Activated T-cell treated with anti-CD3 and anti-CD28 coated beads, Interleukin-2, amount 50 U/mL, for 72 hours (primary cell): Measurements from ENCODE around the gene TMEM38A. TPM values are rescaled to one million over a fixed set of nuclear protein-coding genes. Genes with fewer than 3 reads are reported as not detected.
"Not testable (repeated sequence)": the region's sequence is repeated elsewhere in the genome, so short reads cannot be mapped to it uniquely, and the experiment has no call there.

Experiments used
- ATAC-seq, 2 donors: fragments of 150-1000 bp; cut with Tn5 transposase; replicated peaks in 1 of 2; 2 replicates each; pipeline ENCODE4 v1.10.0; 2021; ENCODE audit warnings: moderate library complexity in 2 of 2, mild to moderate bottlenecking in 1 of 2
- DNase-seq, 2 donors: peaks; one replicate each; pipeline ENCODE4 v3.0.0; 2021 to 2022; ENCODE audit warnings: mixed read lengths in 1 of 2
- H3K27ac Mint-ChIP-seq: one replicate; pipeline ENCODE4 v1.8.0; 2022; ENCODE audit warnings: mild to moderate bottlenecking, moderate library complexity, mixed read lengths
- H3K27me3 Mint-ChIP-seq: one replicate; pipeline ENCODE4 v1.8.0; 2022; ENCODE audit warnings: low read depth, mixed read lengths
- H3K36me3 Mint-ChIP-seq, 2 donors: one replicate each; pipeline ENCODE4 v1.8.0; 2022; ENCODE audit warnings: mixed read lengths in 2 of 2, mild to moderate bottlenecking in 1 of 2; ENCODE audit not compliant: insufficient read depth in 2 of 2
- H3K4me1 Mint-ChIP-seq: one replicate; pipeline ENCODE4 v1.8.0; 2022; ENCODE audit warnings: low read depth, mixed read lengths
- H3K4me3 Mint-ChIP-seq, 2 donors: one replicate each; pipeline ENCODE4 v1.8.0; 2022; ENCODE audit warnings: mild to moderate bottlenecking in 2 of 2, mixed read lengths in 2 of 2, moderate library complexity in 2 of 2
- H3K9me3 Mint-ChIP-seq, 2 donors: one replicate each; pipeline ENCODE4 v1.8.0; 2022; ENCODE audit warnings: mixed read lengths in 2 of 2
- total RNA-seq, 2 donors: library from RNA; stranded (reverse); gene quantifications; one replicate each; pipeline ENCODE4 v1.2.3, GENCODE V29; 2022

Gene TMEM38A
- total RNA-seq, 2 donors from 2014 or later = 1.6 to 2.6 TPM

GRCh38 chr19:16670291-16670690 lies 9.4 kb downstream of the TMEM38A start:
- H3K27me3 Mint-ChIP-seq = no peaks in the 10 kb centered on the region

GRCh38 chr19:16671652-16672274 lies 10.8 kb downstream of the TMEM38A start:
- Mint-ChIP-seq H3K4me1 (no peaks in the 10 kb centered on the region), H3K27me3 (no peaks in the 10 kb centered on the region), H3K4me3 (no peak overlapping the region), H3K9me3 (no peaks in the 10 kb centered on the region), H3K36me3 (no peaks in the 10 kb centered on the region), H3K27ac (no peak overlapping the region)
- ATAC-seq (no peak), DNase-seq (no peak)

More at GRCh38 chr19:16670291-16670690, 9.4 kb downstream of the TMEM38A start:
- H3K36me3 Mint-ChIP-seq = no peaks in the 10 kb centered on the region
- ATAC-seq = no peak
- DNase-seq = no peak
- H3K27ac Mint-ChIP-seq = no peak overlapping the region
- no peaks in the 10 kb centered on the region for H3K9me3 Mint-ChIP-seq
- H3K4me1 Mint-ChIP-seq = no peaks in the 10 kb centered on the region
- H3K4me3 Mint-ChIP-seq = no peak overlapping the region

- no peaks in the 10 kb centered on the region for H3K36me3 Mint-ChIP-seq
- H3K9me3 Mint-ChIP-seq = no peaks in the 10 kb centered on the region
- no peak for DNase-seq
- no peak for ATAC-seq
- H3K27ac Mint-ChIP-seq = no peak overlapping the region
- no peaks in the 10 kb centered on the region for H3K27me3 Mint-ChIP-seq
- no peak overlapping the region for H3K4me3 Mint-ChIP-seq
- H3K4me1 Mint-ChIP-seq = no peaks in the 10 kb centered on the region
These were observed 12.3 kb downstream of the TMEM38A start for GRCh38 chr19:16673231-16673630.

GRCh38 chr19:16673839-16674238 lies 12.9 kb downstream of the TMEM38A start:
- not testable (repeated sequence) for H3K36me3 Mint-ChIP-seq, H3K27ac Mint-ChIP-seq, DNase-seq, H3K4me1 Mint-ChIP-seq, H3K9me3 Mint-ChIP-seq, ATAC-seq, H3K4me3 Mint-ChIP-seq, H3K27me3 Mint-ChIP-seq

- Mint-ChIP-seq H3K4me1 (no peaks in the 10 kb centered on the region), H3K27ac (no peak overlapping the region), H3K36me3 (peaks cover 2 to 3% of the 10 kb centered on the region in 2 donors), H3K4me3 (no peak overlapping the region), H3K9me3 (peaks cover 1 to 3% of the 10 kb centered on the region in 2 donors), H3K27me3 (no peaks in the 10 kb centered on the region)
- ATAC-seq = no peak
- DNase-seq = no peak
These were observed 15.3 kb downstream of the TMEM38A start for GRCh38 chr19:16676101-16676798.

GRCh38 chr19:16677055-16677454 lies 16.1 kb downstream of the TMEM38A start:
- H3K9me3 Mint-ChIP-seq = peaks cover 2 to 4% of the 10 kb centered on the region in 2 donors
- ATAC-seq (no peak), DNase-seq (no peak)
- peaks cover 3% of the 10 kb centered on the region in 2 donors for H3K36me3 Mint-ChIP-seq
- H3K4me3 Mint-ChIP-seq = no peak overlapping the region
- H3K4me1 Mint-ChIP-seq = no peaks in the 10 kb centered on the region
- no peaks in the 10 kb centered on the region for H3K27me3 Mint-ChIP-seq
- no peak overlapping the region for H3K27ac Mint-ChIP-seq

GRCh38 chr19:16678498-16678897 lies 17.6 kb downstream of the TMEM38A start:
- H3K27ac Mint-ChIP-seq = no peak overlapping the region
- H3K36me3 Mint-ChIP-seq = peaks cover 3% of the 10 kb centered on the region in 2 donors
- H3K4me3 Mint-ChIP-seq = no peak overlapping the region
- no peak for ATAC-seq
- peaks cover 2 to 4% of the 10 kb centered on the region in 2 donors for H3K9me3 Mint-ChIP-seq
- no peaks in the 10 kb centered on the region for H3K4me1 Mint-ChIP-seq
- H3K27me3 Mint-ChIP-seq = no peaks in the 10 kb centered on the region
- no peak for DNase-seq

GRCh38 chr19:16679811-16680210 lies 18.9 kb downstream of the TMEM38A start:
- Mint-ChIP-seq H3K4me1 (no peaks in the 10 kb centered on the region), H3K27ac (no peak overlapping the region), H3K27me3 (no peaks in the 10 kb centered on the region), H3K36me3 (peaks cover 3% of the 10 kb centered on the region in 2 donors), H3K4me3 (no peak overlapping the region), H3K9me3 (peaks cover 2 to 4% of the 10 kb centered on the region in 2 donors)
- DNase-seq (no peak), ATAC-seq (no peak)

- Mint-ChIP-seq H3K36me3 (peaks cover 3% of the 10 kb centered on the region in 2 donors), H3K9me3 (peaks cover 2 to 4% of the 10 kb centered on the region in 2 donors)
- no peak for ATAC-seq
These were observed 21.6 kb downstream of the TMEM38A start for GRCh38 chr19:16682539-16682938.

GRCh38 chr19:16684216-16684615 lies 23.3 kb downstream of the TMEM38A start:
- Mint-ChIP-seq H3K27me3 (no peaks in the 10 kb centered on the region), H3K36me3 (peaks cover 3% of the 10 kb centered on the region in 2 donors), H3K4me1 (no peaks in the 10 kb centered on the region), H3K27ac (no peak overlapping the region), H3K9me3 (peaks cover 2 to 4% of the 10 kb centered on the region in 2 donors), H3K4me3 (no peak overlapping the region)
- DNase-seq = no peak
- ATAC-seq = no peak

More at GRCh38 chr19:16682539-16682938, 21.6 kb downstream of the TMEM38A start:
- no peak for DNase-seq
- Mint-ChIP-seq H3K4me1 (no peaks in the 10 kb centered on the region), H3K27me3 (no peaks in the 10 kb centered on the region), H3K4me3 (no peak overlapping the region), H3K27ac (no peak overlapping the region)

- no peak for ATAC-seq
- Mint-ChIP-seq H3K36me3 (no peaks in the 10 kb centered on the region), H3K27me3 (no peaks in the 10 kb centered on the region), H3K4me1 (no peaks in the 10 kb centered on the region), H3K27ac (no peak overlapping the region), H3K4me3 (no peak overlapping the region), H3K9me3 (no peaks in the 10 kb centered on the region)
- DNase-seq = no peak
These were observed 27.1 kb downstream of the TMEM38A start for GRCh38 chr19:16688084-16688483.

- ATAC-seq (no peak), DNase-seq (no peak)
- Mint-ChIP-seq H3K36me3 (no peaks in the 10 kb centered on the region), H3K4me3 (no peak overlapping the region), H3K27me3 (no peaks in the 10 kb centered on the region), H3K4me1 (no peaks in the 10 kb centered on the region), H3K27ac (no peak overlapping the region), H3K9me3 (no peaks in the 10 kb centered on the region)
These were observed 38.0 kb downstream of the TMEM38A start for GRCh38 chr19:16698914-16699313.

- Mint-ChIP-seq H3K4me3 (no peak overlapping the region), H3K27ac (no peak overlapping the region), H3K36me3 (no peaks in the 10 kb centered on the region), H3K4me1 (no peaks in the 10 kb centered on the region), H3K9me3 (no peaks in the 10 kb centered on the region), H3K27me3 (no peaks in the 10 kb centered on the region)
- DNase-seq (no peak), ATAC-seq (no peak)
These were observed 41.2 kb downstream of the TMEM38A start for GRCh38 chr19:16702123-16702522.

- no peaks in the 10 kb centered on the region for H3K27me3 Mint-ChIP-seq
- no peak for DNase-seq
- no peaks in the 10 kb centered on the region for H3K36me3 Mint-ChIP-seq
- H3K4me1 Mint-ChIP-seq = no peaks in the 10 kb centered on the region
- H3K4me3 Mint-ChIP-seq = no peak overlapping the region
- H3K27ac Mint-ChIP-seq = no peak overlapping the region
- no peak for ATAC-seq
- no peaks in the 10 kb centered on the region for H3K9me3 Mint-ChIP-seq
These were observed 42.7 kb downstream of the TMEM38A start for GRCh38 chr19:16703677-16704076.
